ENCODE results near the gene PEAK1. TPM values are rescaled to one million over a fixed set of nuclear protein-coding genes. Genes with fewer than 3 reads are reported as not detected.

PEAK1 gene
- total and polyA plus RNA-seq, 2 experiments from 2014 or later: 7.8 to 34.1 TPM

GRCh38 chr15:77459031-77459430, 39.1 kb upstream of the PEAK1 start:
- Histone ChIP-seq H3K9me2 (ENCODE audit: insufficient read depth) (no peaks in the 10 kb centered on the region), H4K20me1 (replicated peaks; ENCODE audit: insufficient read depth) (peaks cover 3% of the 10 kb centered on the region; the same call in 1 of the 2 replicates), H2AFZ (no peak overlapping the region), H3K4me1 (ENCODE audit: insufficient read depth) (peaks cover 10% of the 10 kb centered on the region; the same call in 1 of the 2 replicates), H3K4me2 (no peak overlapping the region), H3K36me3 (ENCODE audit: insufficient read depth) (peaks cover 4% of the 10 kb centered on the region; the same call in 1 of the 2 replicates), H3K4me3 (no peak overlapping the region), H3F3A (replicated peaks; ENCODE audit: low read depth) (no peaks in the 10 kb centered on the region), H3K27me3 (ENCODE audit: insufficient read depth) (no peaks in the 10 kb centered on the region), H3K79me2 (replicated peaks; ENCODE audit: insufficient read depth) (peaks cover 8% of the 10 kb centered on the region), H3K27ac (ENCODE audit: low read depth) (no peak overlapping the region; the same call in 1 of the 2 replicates)
- DNase-seq (ENCODE audit: low spot score) (no peak), ATAC-seq (no peak)
- H3K9me3 Mint-ChIP-seq: no peaks in the 10 kb centered on the region
- peaks cover 13% of the 10 kb centered on the region for H3K36me3 Mint-ChIP-seq (ENCODE audit: low read depth)
- H3K27me3 Mint-ChIP-seq (ENCODE audit: insufficient read depth, low read depth, poor library complexity): peaks cover 3% of the 10 kb centered on the region
- TF ChIP-seq ZNF462 (CRISPR knock-in tag; IDR thresholded peaks at IDR 0.05) (no peak), NANOG (IDR thresholded peaks at IDR 0.05; ENCODE audit: borderline replicate concordance) (no peak), EZH2phosphoT487 (IDR thresholded peaks at IDR 0.05; ENCODE audit: unreplicated experiment) (no peak), ETS1 (IDR thresholded peaks at IDR 0.05) (no peak), POLR2AphosphoS5 (IDR thresholded peaks at IDR 0.05; ENCODE audit: low read depth) (no peak), EZH2 (IDR thresholded peaks at IDR 0.05; ENCODE audit: low read depth, unreplicated experiment) (no peak), CREB1 (CRISPR knock-in tag; IDR thresholded peaks at IDR 0.05; ENCODE audit: low read depth) (no peak), ZNF114 (CRISPR knock-in tag; IDR thresholded peaks at IDR 0.05) (no peak), CTCF (conservative IDR thresholded peaks at IDR 0.05; ENCODE audit: low read depth in 2 of 2) (no peak), JUNB (IDR thresholded peaks at IDR 0.05; ENCODE audit: unreplicated experiment) (no peak), ZNF331 (CRISPR knock-in tag; IDR thresholded peaks at IDR 0.05; ENCODE audit: low read depth) (no peak), REST (IDR thresholded peaks at IDR 0.05; ENCODE audit: unreplicated experiment) (no peak), STAT1 (IDR thresholded peaks at IDR 0.05; ENCODE audit: unreplicated experiment) (no peak)
- H3K4me1 Mint-ChIP-seq: peaks cover 12% of the 10 kb centered on the region
- no peak overlapping the region for H3K4me3 Mint-ChIP-seq
- H3K27ac Mint-ChIP-seq: no peak overlapping the region
